GM19452 (cell line): Measurements from ENCODE around the gene GRIK4.
"Not testable (repeated sequence)": the region's sequence is repeated elsewhere in the genome, so short reads cannot be mapped to it uniquely, and the experiment has no call there.

ENCODE experiments used
- ATAC-seq: cut with Tn5 transposase; IDR thresholded peaks from one replicate; pipeline ENCODE4 v1.9.1; 2021; ENCODE audit not compliant: unreplicated experiment

Gene GRIK4

GRCh38 chr11:120735035-120735434, 223.5 kb downstream of the GRIK4 start:
- no peak for ATAC-seq

- no peak for ATAC-seq
Observed at GRCh38 chr11:120738516-120739046, 227.0 kb downstream of the GRIK4 start.

DNA sequence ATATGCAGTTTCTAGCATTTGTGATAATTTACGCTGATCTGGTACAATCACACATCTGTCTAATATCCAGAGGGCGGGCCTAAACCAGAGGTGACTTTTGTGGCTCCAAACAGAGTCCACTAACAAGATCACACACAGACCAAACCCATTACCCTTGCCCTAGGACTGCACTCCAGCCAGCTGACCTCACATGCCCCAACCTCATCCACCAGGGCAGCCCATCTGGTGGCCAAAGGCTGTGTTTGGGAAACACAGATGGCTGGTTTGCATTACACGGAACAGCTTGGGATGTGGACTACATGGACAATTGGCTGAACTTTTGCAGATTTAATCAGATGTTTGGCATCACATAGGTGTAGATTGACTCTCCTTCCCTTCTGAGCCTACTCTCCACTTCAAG, 228.2 kb downstream of the GRIK4 start:
- ATAC-seq: no peak

GRCh38 chr11:120740380-120740779, 228.8 kb downstream of the GRIK4 start:
- ATAC-seq: no peak

DNA sequence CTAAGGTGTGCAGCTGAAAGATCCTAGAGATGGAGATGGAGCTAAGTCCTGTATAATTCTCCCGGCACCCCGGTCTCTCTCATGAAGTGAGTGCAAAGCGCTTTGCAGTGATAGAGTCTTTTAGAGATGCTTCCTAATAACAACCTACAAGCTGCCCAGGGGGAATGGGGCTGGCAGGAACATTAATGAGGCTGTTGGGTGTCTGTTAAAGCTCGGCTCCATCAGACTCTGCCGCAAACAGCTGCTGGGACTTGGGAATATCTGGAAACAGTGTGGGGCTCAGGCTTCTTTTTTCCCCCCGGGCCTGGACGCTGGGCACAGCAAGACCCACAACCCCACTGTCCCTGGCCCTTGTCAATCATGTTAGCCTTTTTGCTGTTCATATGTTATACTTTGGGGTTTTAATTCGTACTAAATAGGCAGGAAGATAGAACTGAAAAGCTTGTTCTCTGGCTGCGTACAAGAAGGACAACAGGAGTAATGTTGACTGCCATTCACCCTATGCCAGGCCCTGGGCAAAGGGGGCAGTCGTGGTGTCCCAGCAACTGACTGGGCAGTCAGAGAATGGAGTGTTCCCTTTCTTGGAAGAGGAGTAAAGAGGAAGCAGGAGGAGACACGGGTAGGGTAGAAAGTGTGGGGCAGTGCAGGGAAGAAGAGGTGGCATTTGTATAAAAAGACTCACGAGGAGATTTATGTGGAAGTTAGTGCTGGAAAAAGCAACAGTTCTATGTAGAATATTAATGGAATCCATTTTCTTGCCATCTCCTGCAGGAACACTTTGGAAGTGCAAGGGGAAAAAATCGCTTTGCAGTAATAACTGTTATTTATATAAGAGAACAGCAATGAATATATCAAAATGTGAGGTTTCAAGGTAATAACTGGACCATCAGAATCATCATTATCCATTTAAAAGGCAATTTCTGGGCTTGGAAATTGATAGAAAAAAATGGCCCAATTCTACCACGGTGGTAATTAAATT, 232.8 kb downstream of the GRIK4 start:
- no peak for ATAC-seq

DNA sequence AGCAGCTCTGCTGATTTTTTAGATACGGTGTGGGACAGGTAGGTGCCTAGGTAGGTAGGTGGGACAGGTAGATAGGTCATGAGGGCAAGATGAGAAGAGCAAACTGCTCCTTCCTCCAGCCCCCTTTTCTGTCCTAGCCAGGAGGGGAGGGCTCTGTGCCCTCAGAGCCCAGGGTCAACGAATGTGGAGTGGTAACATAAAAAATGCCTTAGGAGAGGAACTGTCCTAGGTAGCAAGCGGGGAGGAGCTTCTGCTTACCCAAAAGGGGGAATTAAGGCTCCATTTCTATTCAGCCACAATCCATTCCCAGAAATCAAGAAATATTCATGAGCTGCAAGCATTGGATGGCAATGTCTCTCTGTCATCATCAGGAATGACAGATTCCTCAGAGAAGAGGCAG, 234.8 kb downstream of the GRIK4 start:
- no peak for ATAC-seq

- no peak for ATAC-seq
Observed at GRCh38 chr11:120746836-120747609, 235.5 kb downstream of the GRIK4 start.

DNA sequence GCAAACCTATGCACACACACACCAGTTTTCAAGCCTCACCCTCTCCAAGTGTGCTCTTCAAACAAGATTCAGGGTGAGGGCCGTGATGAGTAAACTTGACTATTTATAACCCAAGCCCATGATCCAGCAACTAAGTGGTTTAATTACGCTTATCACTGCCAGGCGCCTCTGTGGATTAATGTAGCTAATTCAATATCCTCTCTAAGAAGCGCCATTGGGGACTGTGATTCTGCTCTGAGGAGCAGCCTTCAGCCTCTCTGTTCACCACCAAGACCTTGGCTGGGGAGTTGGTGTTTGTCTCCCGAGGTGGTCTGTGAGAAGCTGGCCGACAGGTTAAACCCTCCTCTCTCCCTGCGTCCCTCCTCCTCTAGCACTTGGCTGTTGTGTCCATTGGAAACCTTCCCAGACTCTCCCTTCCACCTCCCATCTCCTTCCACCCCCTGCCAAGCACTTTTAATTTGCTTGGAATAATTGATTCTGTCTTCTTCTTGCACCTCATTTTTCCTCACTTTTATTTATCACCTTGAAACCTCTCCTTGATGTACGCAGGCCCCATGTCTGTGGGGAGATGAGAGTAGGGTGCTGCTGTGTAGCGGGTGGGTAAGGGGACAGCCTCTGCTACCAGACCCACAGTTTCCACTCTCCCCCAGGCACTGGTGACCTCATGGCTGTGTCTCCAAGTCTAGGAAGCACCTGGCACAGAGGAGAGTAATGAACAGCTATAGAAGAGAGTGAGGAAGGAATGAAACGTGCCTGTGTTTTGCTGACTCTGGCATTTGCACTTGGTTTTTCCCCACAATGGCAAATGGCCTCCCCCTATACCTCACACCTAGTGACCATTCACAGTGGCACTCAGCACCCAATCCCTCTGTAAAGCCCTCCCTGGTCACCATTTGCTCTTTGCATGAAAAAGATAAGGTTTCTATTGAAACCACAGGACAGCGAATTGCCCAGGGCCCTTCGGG, 236.6 kb downstream of the GRIK4 start:
- no peak for ATAC-seq

GRCh38 chr11:120749395-120749794, 237.8 kb downstream of the GRIK4 start:
- ATAC-seq: no peak

DNA sequence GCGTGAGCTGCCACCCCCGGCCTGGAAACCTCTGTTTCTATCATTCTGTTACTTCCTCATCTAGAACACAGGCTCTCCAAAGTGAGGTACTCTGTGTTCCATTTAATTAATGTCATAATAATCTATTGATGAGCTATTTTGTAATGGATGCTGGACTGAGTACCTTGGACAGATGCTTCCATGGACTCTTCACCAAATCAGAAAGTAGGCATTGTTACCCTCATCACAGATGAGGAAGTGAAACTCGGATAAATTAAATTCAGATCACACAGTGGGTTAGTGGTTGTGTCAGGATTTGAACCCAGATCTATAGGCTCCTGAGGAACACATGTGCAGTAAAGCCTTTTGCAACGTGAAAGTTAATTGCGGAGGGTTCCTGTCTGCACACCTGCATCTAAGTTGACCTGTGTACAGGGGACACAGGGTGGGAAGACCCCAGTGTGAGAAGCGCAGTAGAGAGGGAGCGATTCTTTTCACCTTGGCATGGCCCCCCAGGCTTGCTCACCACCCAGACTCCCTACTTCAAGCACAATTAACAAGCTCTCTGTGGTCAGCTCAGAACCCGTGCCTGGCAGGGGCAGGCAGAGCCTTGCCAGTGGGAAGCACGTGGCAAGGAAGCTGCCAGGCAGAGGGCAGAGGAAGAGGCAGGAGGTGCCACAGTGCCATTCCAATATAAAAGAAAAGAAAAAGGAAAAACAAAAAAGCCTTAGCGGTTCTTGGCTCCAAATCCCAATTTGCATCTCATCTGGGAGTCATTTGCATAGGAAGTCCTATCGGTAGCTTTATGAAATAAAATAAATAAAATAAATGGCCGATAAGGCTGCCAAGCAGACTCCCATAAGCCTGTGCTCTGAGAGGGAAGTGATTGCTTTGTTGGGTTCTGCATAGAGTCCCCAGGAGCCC, 239.3 kb downstream of the GRIK4 start:
- no peak for ATAC-seq

GRCh38 chr11:120751550-120751949, 240.0 kb downstream of the GRIK4 start:
- ATAC-seq: no peak

DNA sequence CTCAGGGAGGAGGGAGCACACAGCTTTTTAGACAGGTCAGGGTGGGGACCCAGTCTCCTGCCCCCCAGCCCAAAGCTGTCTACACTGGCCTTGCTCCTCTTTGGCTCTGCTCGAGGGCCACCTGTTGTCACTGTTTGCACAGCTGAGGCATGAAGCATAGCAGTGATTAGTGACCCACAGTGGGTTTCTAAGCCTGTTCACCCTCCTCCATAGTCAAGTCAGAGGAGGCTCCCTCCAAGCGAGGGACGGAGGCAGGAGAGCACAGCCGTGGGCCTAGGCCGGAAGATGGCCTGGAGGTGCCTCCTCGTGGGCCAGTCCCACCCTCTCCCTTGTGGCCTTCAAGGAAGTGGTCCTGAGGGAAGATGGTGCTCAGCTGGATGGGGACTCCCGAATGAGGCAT, 241.1 kb downstream of the GRIK4 start:
- ATAC-seq: no peak

GRCh38 chr11:120756931-120757330, 245.4 kb downstream of the GRIK4 start:
- ATAC-seq: no peak

- ATAC-seq: no peak
Observed at GRCh38 chr11:120759046-120759445, 247.5 kb downstream of the GRIK4 start.

- ATAC-seq: not testable (repeated sequence)
Observed at GRCh38 chr11:120765710-120766109, 254.2 kb downstream of the GRIK4 start.

DNA sequence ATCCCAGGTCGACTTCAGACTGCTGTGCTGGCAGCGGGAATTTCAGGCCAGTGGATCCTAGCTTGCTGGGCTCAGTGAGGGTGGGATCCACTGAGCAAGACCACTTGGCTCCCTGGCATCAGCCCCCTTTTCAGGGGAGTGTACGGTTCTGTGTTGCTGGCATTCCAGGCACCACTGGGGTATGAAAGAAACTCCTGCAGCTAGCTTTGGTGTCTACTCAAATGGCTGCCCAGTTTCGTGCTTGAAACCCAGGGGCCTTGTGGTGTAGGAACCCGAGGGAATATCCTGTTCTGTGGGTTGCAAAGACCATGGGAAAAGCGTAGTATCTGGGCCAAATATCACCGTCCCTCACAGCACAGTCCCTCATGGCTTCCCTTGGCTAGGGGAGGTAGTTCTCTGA, 254.8 kb downstream of the GRIK4 start:
- ATAC-seq: no peak

- no peak for ATAC-seq
Observed at GRCh38 chr11:120768949-120769348, 257.4 kb downstream of the GRIK4 start.

DNA sequence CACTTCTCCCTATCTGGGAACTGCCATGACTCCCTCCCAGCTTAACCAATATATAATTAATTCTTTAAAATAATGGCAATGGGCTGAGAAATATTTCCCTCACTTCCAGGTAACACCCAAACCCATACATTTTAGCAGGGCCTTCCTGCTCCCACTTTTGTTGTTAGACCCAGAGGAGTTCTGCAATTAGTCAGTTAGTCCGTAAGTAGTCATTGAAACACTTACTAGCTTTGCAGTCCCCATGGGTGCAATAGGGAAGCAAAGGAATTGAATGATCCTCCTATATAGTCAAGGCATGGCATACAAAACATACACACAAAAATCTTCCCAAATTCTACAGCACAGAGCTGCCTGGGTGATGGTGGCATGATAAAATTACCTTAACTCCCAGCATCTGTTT, 258.4 kb downstream of the GRIK4 start:
- no peak for ATAC-seq

DNA sequence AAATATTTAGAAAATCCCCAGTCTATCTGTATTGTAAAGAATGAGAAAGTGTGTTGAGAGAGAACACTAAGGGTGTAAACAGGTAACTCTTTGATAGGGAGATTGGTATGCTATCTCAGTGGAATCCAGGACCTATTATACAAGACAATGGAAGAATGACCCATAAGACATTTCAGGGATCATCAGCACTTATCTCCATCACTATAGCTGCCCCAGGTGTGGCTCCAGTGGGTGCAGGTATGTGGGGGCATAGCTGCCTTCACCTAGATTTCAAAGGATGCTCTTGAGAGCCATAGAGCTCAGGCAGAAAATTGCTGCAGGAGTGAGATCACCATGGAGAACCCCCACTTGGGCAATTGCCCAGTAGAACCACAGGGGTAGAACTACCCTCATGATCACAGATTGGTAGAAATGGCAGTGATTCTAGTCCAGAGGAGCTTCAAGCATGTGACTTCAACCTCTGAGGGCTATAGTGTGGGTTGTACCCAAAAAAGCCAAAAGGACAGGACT, 260.1 kb downstream of the GRIK4 start:
- no peak for ATAC-seq
